ENCODE data around the gene CPEB3. TPM values are rescaled to one million over a fixed set of nuclear protein-coding genes. Genes with fewer than 3 reads are reported as not detected.

CPEB3 gene
- total and polyA plus RNA-seq, 10 donors, result 1.0 to 10.1 (median 7.3) TPM

DNA sequence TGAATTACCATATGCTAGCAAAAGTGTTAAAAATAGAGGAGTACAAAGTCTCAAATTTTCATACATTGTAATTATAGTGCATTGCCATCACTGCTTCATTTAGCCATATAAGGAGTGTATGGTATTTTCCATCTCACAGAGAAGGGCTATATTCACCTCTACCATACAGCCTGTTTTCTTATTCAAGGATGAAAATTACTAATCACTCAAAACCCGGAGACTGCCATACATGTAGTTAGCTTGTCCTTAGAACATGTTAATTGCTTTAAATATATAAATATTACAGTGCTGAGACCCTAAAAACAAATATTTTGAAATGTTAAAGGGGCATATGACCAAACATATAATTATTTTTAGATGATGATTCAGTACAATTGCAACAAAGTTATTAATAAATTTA, 49.4 kb downstream of the CPEB3 start:
- WGBS, 5 donors, result 55 to 72% (median 70%) methylated on average over 1 of the region's 1 CpG
- Histone ChIP-seq H3K36me3 (no peaks in the 10 kb centered on the region), H3K27ac (peak overlapping the region in 6 of 8 donors; percentile 36 to 97 (median 90)), H3K4me1 (peaks cover 17 to 68% (median 58%) of the 10 kb centered on the region in 6 donors), H3K4me3 (peak overlapping the region in 5 of 8 donors; percentile 71 to 92 (median 75)), H3K9me3 (no peaks in the 10 kb centered on the region), H3K27me3 (replicated peaks in 1 of 7) (no peaks in the 10 kb centered on the region)
- TF ChIP-seq, protein P1, sequence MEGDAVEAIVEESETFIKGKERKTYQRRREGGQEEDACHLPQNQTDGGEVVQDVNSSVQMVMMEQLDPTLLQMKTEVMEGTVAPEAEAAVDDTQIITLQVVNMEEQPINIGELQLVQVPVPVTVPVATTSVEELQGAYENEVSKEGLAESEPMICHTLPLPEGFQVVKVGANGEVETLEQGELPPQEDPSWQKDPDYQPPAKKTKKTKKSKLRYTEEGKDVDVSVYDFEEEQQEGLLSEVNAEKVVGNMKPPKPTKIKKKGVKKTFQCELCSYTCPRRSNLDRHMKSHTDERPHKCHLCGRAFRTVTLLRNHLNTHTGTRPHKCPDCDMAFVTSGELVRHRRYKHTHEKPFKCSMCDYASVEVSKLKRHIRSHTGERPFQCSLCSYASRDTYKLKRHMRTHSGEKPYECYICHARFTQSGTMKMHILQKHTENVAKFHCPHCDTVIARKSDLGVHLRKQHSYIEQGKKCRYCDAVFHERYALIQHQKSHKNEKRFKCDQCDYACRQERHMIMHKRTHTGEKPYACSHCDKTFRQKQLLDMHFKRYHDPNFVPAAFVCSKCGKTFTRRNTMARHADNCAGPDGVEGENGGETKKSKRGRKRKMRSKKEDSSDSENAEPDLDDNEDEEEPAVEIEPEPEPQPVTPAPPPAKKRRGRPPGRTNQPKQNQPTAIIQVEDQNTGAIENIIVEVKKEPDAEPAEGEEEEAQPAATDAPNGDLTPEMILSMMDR (IDR thresholded peaks at IDR 0.05 in 8 of 11, conservative IDR thresholded peaks at IDR 0.05 in 3 of 11), result no peak
- TF ChIP-seq POLR2A (IDR thresholded peaks at IDR 0.05), result no peak
- TF ChIP-seq POLR2AphosphoS5 (IDR thresholded peaks at IDR 0.05), result no peak
- DNase-seq, result no peak
- intact Hi-C loops (cut with DNase I; ENCODE audit: low total_unique reads), result no loop called here

DNA sequence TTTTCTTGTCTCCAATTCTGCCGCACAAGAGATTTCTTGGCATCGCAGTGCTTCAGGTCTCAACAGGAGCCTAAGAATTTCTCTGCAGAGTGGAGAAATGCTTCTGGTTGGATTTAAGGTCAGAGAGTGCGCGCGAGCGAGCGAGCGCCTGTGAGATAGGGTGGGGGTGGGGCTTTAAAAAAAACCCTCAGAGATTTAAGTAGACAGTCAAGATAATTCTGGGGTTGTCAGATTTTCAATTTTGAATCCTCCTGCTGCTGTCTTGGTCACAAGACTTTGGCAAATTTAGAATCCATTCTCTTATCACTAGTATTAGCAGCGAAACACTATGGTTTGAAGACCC, 49.7 kb downstream of the CPEB3 start:
- no peak for DNase-seq
- Histone ChIP-seq H3K36me3 (no peaks in the 10 kb centered on the region), H3K27ac (peak overlapping the region; percentile 36 to 97 (median 90)), H3K9me3 (no peaks in the 10 kb centered on the region), H3K4me1 (peaks cover 17 to 70% (median 58%) of the 10 kb centered on the region in 6 donors), H3K27me3 (replicated peaks in 1 of 7) (no peaks in the 10 kb centered on the region), H3K4me3 (peak overlapping the region; percentile 57 to 92 (median 76))
- WGBS, 5 donors, result 10 to 31% (median 23%) methylated on average over 9 of the region's 9 CpGs
- TF ChIP-seq, protein P1 (IDR thresholded peaks at IDR 0.05 in 8 of 11, conservative IDR thresholded peaks at IDR 0.05 in 3 of 11), result no peak
- no peak for TF ChIP-seq POLR2AphosphoS5 (IDR thresholded peaks at IDR 0.05)
- TF ChIP-seq POLR2A (IDR thresholded peaks at IDR 0.05), result no peak
- intact Hi-C loops (cut with DNase I; ENCODE audit: low total_unique reads), result no loop called here

DNA sequence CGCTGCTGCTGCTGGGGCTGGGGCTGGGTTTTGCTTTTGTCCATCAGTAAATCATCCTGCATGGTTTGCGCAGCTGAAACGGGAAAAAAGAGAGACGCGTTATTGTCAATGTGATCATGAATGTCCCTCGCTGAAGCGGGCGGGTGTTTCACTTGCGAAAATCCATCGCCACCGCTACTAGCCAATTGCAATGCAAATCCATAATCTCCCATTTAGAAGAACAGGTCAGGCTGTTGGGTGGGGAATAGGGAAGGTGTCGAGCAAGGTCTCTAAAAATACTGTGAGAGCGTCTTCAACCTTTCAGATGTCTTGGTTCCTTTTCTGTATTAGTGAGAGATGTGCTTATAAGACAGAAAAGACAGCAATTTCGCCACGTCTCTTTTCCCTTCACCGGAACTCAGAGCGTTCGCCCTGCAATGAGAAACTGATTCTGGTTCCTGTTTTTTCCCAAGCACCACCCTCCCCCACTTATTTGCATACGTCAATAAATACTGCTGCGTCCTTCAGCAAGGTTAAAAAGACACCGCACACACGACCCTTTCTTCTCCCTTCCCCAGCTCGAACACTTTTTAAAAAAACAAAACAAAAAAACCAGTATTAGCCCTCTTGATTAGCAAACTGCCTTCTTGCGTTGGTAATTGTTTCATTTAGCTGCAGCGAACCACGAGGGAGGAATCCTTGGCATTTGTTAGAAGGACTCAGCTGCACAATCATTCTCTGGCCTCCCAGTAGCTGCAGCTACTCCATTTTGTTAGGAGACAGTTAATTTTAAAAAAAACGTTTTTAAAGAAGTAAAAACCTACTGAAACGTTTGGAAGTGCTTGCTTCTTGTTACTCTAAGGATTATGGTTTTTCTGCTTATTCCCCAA, 50.4 kb downstream of the CPEB3 start:
- peaks cover 17 to 76% (median 58%) of the 10 kb centered on the region in 6 donors for H3K4me1 ChIP-seq
- no peaks in the 10 kb centered on the region for H3K9me3 ChIP-seq
- peak; percentile 75 for DNase-seq
- no peaks in the 10 kb centered on the region for H3K36me3 ChIP-seq
- intact Hi-C loops (cut with DNase I; ENCODE audit: low total_unique reads), result no loop called here
- WGBS, 5 donors, result 0 to 1% (median 0%) methylated on average over 28 of the region's 28 CpGs
- peak overlapping the region; percentile 58 to 97 (median 90) for H3K27ac ChIP-seq
- no peaks in the 10 kb centered on the region for H3K27me3 ChIP-seq (replicated peaks in 1 of 7)
- TF ChIP-seq, protein P1 (IDR thresholded peaks at IDR 0.05 in 8 of 11, conservative IDR thresholded peaks at IDR 0.05 in 3 of 11), result peak in 1 of 11 experiments; percentile 7
- TF ChIP-seq POLR2A (IDR thresholded peaks at IDR 0.05) (peak in 1 of 3 donors; percentile 48), POLR2AphosphoS5 (IDR thresholded peaks at IDR 0.05) (peak in 1 of 3 donors; percentile 86)
- H3K4me3 ChIP-seq, result peak overlapping the region; percentile 57 to 92 (median 76)
